PFSK-1 (cell line): ENCODE data around the gene S100A11.

Experiments used
- FOXP2 ChIP-seq: optimal IDR thresholded peaks from 2 replicates; pipeline ENCODE3; 2011; ENCODE audit warnings: borderline replicate concordance, control low read depth, inconsistent platforms; ENCODE audit not compliant: insufficient read depth; ENCODE audit errors: extremely low read length, extremely low read depth
- POLR2AphosphoS5 ChIP-seq: IDR thresholded peaks from 2 replicates; pipeline ENCODE4 v1.6.1; 2012; ENCODE audit warnings: low read depth, mild to moderate bottlenecking, control low read depth, low read length, moderate library complexity
- REST ChIP-seq, 2 experiments: IDR thresholded peaks; 2 replicates each; pipeline versions ENCODE4 v1.6.1 to v1.8.0; 2011 to 2012; ENCODE audit warnings: low read depth in 2 of 2, low read length in 2 of 2, control low read depth in 1 of 2, inconsistent platforms in 1 of 2, mild to moderate bottlenecking in 1 of 2, moderate library complexity in 1 of 2; ENCODE audit not compliant: insufficient read depth in 1 of 2
- SIN3A ChIP-seq: IDR thresholded peaks from 2 replicates; pipeline ENCODE4 v1.6.1; 2012; ENCODE audit warnings: mild to moderate bottlenecking, low read length, moderate library complexity, borderline replicate concordance; ENCODE audit not compliant: insufficient read depth
- TAF1 ChIP-seq: IDR thresholded peaks from 2 replicates; pipeline ENCODE4 v1.6.1; 2012; ENCODE audit warnings: low read length, control low read depth, borderline replicate concordance; ENCODE audit not compliant: insufficient read depth

S100A11 gene

GRCh38 chr1:152014943-152015342, 21.9 kb downstream of the S100A11 start:
- TF ChIP-seq FOXP2 (no peak), SIN3A (no peak), TAF1 (no peak), REST (IDR thresholded peaks at IDR 0.05; ENCODE audit: insufficient read depth in 1 of 2, low read depth in 2 of 2, low read length in 2 of 2) (no peak), POLR2AphosphoS5 (no peak)

GRCh38 chr1:152013664-152014237, 23.1 kb downstream of the S100A11 start:
- no peak for TF ChIP-seq REST (IDR thresholded peaks at IDR 0.05; ENCODE audit: insufficient read depth in 1 of 2, low read depth in 2 of 2, low read length in 2 of 2)
- TF ChIP-seq TAF1: no peak
- no peak for TF ChIP-seq SIN3A
- TF ChIP-seq FOXP2: no peak
- no peak for TF ChIP-seq POLR2AphosphoS5

GRCh38 chr1:152009691-152010090, 27.1 kb downstream of the S100A11 start:
- TF ChIP-seq FOXP2 (no peak), TAF1 (no peak), SIN3A (no peak), REST (IDR thresholded peaks at IDR 0.05; ENCODE audit: insufficient read depth in 1 of 2, low read depth in 2 of 2, low read length in 2 of 2) (no peak)

GRCh38 chr1:152007047-152007446, 29.8 kb downstream of the S100A11 start:
- TF ChIP-seq SIN3A (no peak), FOXP2 (no peak), POLR2AphosphoS5 (no peak), TAF1 (no peak), REST (IDR thresholded peaks at IDR 0.05; ENCODE audit: insufficient read depth in 1 of 2, low read depth in 2 of 2, low read length in 2 of 2) (no peak)

GRCh38 chr1:152005360-152005912, 31.4 kb downstream of the S100A11 start:
- TF ChIP-seq POLR2AphosphoS5 (no peak), REST (IDR thresholded peaks at IDR 0.05; ENCODE audit: insufficient read depth in 1 of 2, low read depth in 2 of 2, low read length in 2 of 2) (no peak), SIN3A (no peak), TAF1 (no peak), FOXP2 (no peak)
